Upper lobe of right lung (tissue), 1 donor: ENCODE results near the gene UBR3. TPM values are rescaled to one million over a fixed set of nuclear protein-coding genes. Genes with fewer than 3 reads are reported as not detected.
"Not testable (repeated sequence)": the region's sequence is repeated elsewhere in the genome, so short reads cannot be mapped to it uniquely, and the experiment has no call there.

Experiments used
- ATAC-seq: fragments of 200-7000 bp; cut with Tn5 transposase; one replicate; pipeline ENCODE4 v1.9.1; 2020; ENCODE audit warnings: mild to moderate bottlenecking, moderate library complexity
- DNase-seq: peaks from one replicate; pipeline ENCODE4 v3.0.0-alpha.2; 2020
- H3K27ac ChIP-seq: fragments of 200-600 bp; one replicate; pipeline ENCODE4 v1.8.0; 2022
- H3K27me3 ChIP-seq: fragments of 200-600 bp; one replicate; pipeline ENCODE4 v1.8.0; 2022; ENCODE audit warnings: mild to moderate bottlenecking
- H3K36me3 ChIP-seq: fragments of 200-600 bp; one replicate; pipeline ENCODE4 v1.8.0; 2022
- H3K4me1 ChIP-seq: fragments of 200-600 bp; one replicate; pipeline ENCODE4 v1.8.0; 2022
- H3K4me3 ChIP-seq: fragments of 200-600 bp; one replicate; pipeline ENCODE4 v1.8.0; 2022; ENCODE audit warnings: mild to moderate bottlenecking
- H3K9me3 ChIP-seq: fragments of 200-600 bp; one replicate; pipeline ENCODE4 v1.8.0; 2022
- intact Hi-C: fragments of 100-400 bp; cut with DNase I; formaldehyde crosslinking; loops from one replicate; pipeline ENCODE4 v1.11.0; 2022
- total RNA-seq: library from RNA; stranded (reverse); fragmentation: NEBNext Ultra II Directional; extraction: Animal tissue kit (Norgen Biotek cat#: 25700); gene quantifications from one replicate; pipeline ENCODE4 v1.2.1, GENCODE V29; 2021
- TF ChIP-seq, protein P1 (sequence below): fragments of 200-600 bp; IDR thresholded peaks from one replicate; pipeline ENCODE4 v1.8.0; 2022; ENCODE audit warnings: antibody characterized with exemption
- donor health status: DM: no; HTN: yes; CAD: no; lungs with severe emphysema.

Gene UBR3
- total RNA-seq, 1 donor from 2014 or later: 42.8 TPM

DNA sequence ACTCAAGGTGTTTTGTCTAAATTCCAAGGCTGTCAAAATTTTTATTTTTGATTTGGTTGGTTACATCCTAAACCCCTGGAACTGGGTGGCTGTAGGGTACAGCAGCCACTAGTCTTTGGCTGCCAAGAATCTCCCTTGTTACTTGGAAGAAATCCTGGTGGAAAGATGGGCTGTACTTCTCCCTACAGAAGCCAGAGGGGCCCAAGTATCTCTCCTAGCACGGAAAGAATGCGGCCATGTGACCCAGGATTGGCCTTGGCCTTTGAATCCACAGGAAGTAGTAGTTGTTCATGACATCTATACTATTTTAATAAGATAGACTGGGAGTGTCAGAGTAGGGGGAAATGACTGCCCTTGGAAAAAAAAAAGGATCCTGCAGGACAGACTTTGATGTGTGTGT is 296.3 kb downstream of the UBR3 start:
- no peak overlapping the region for H3K27ac ChIP-seq
- DNase-seq (no peak), ATAC-seq (no peak)
- TF ChIP-seq, protein P1, sequence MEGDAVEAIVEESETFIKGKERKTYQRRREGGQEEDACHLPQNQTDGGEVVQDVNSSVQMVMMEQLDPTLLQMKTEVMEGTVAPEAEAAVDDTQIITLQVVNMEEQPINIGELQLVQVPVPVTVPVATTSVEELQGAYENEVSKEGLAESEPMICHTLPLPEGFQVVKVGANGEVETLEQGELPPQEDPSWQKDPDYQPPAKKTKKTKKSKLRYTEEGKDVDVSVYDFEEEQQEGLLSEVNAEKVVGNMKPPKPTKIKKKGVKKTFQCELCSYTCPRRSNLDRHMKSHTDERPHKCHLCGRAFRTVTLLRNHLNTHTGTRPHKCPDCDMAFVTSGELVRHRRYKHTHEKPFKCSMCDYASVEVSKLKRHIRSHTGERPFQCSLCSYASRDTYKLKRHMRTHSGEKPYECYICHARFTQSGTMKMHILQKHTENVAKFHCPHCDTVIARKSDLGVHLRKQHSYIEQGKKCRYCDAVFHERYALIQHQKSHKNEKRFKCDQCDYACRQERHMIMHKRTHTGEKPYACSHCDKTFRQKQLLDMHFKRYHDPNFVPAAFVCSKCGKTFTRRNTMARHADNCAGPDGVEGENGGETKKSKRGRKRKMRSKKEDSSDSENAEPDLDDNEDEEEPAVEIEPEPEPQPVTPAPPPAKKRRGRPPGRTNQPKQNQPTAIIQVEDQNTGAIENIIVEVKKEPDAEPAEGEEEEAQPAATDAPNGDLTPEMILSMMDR: no peak
- H3K4me3 ChIP-seq: no peak overlapping the region
- no peaks in the 10 kb centered on the region for H3K9me3 ChIP-seq
- H3K27me3 ChIP-seq: no peaks in the 10 kb centered on the region
- H3K36me3 ChIP-seq: no peaks in the 10 kb centered on the region
- H3K4me1 ChIP-seq: no peaks in the 10 kb centered on the region
- intact Hi-C loops: no loop called here

DNA sequence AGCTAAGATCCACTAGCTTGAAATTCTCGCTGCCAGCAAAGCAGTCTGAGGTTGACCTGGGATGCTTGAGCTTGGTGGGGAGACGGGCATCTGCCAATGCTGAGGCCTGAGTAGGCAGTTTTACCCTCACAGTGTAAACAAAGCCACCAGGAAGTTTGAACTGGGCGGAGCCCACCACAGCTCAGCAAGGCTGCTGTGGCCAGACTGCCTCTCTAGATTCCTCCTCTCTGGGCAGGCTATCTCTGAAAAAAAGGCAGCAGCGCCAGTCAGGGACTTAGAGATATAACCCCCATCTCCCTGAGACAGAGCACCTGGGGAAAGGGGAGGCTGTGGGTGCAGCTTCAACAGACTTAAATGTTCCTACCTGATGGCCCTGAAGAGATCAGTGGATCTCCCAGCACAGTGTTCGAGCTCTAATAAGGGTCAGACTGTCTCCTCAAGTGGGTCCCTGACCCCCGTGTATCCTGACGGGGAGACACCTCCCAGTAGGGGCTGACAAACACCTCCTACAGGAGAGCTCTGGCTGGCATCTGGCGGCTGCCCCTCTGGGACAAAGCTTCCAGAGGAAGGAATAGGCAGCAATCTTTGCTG is 299.0 kb downstream of the UBR3 start:
- ATAC-seq, intact Hi-C loops, H3K27ac ChIP-seq, H3K36me3 ChIP-seq, DNase-seq, H3K27me3 ChIP-seq, H3K9me3 ChIP-seq, H3K4me3 ChIP-seq, H3K4me1 ChIP-seq: not testable (repeated sequence)

Other genes with a start within 250 kb of the UBR3 start
- 50.5 TPM for gene PPIG, start 243.1 kb upstream of the UBR3 start, total RNA-seq
- not detected for gene CFAP210, start 133.0 kb upstream of the UBR3 start, total RNA-seq
- 5.5 TPM for gene PHOSPHO2, start 133.0 kb upstream of the UBR3 start, total RNA-seq
- 12.1 TPM for gene KLHL23, start 93.6 kb upstream of the UBR3 start, total RNA-seq
- gene SSB, start 28.6 kb upstream of the UBR3 start, total RNA-seq: 70.7 TPM
- gene METTL5, start 2.5 kb upstream of the UBR3 start, total RNA-seq: 34.7 TPM